ENCODE data around the gene IL24.

IL24 gene

DNA sequence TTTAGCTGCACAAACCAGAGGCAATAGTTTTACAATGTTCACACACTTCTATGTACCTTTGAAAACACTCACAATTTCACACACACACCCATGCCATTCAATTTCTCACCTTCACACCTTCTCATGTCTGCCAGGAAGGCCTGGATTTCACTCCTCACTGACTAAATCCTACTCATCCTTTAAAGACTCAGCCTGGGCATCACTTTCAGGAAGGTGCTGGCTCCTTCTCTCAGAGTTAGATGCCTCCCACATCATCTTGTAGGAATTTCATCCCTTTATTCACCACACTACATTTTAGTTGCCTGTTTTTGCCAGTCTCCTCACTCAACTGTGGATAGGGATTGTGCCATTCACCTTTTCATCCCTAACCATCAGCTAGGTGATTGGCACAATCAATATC lies 29.5 kb upstream of the IL24 start:
- H3K36me3 ChIP-seq (ENCODE audit: low read depth), result no peaks in the 10 kb centered on the region
- TF ChIP-seq, protein P1, sequence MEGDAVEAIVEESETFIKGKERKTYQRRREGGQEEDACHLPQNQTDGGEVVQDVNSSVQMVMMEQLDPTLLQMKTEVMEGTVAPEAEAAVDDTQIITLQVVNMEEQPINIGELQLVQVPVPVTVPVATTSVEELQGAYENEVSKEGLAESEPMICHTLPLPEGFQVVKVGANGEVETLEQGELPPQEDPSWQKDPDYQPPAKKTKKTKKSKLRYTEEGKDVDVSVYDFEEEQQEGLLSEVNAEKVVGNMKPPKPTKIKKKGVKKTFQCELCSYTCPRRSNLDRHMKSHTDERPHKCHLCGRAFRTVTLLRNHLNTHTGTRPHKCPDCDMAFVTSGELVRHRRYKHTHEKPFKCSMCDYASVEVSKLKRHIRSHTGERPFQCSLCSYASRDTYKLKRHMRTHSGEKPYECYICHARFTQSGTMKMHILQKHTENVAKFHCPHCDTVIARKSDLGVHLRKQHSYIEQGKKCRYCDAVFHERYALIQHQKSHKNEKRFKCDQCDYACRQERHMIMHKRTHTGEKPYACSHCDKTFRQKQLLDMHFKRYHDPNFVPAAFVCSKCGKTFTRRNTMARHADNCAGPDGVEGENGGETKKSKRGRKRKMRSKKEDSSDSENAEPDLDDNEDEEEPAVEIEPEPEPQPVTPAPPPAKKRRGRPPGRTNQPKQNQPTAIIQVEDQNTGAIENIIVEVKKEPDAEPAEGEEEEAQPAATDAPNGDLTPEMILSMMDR (IDR thresholded peaks at IDR 0.05; ENCODE audit: poor library complexity, severe bottlenecking), result no peak

DNA sequence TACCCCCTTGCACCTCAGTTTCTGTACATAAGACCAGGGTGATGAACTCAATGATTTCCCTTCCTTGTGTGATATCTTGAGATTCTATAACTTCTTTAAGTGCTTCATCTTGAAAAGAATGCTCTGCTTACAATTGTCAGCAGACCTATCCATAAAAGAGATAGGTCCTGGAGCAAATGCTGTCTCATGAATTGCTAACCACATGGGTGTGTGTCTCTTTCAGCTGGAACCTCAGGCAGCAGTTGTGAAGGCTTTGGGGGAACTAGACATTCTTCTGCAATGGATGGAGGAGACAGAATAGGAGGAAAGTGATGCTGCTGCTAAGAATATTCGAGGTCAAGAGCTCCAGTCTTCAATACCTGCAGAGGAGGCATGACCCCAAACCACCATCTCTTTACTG lies 29.0 kb upstream of the IL24 start:
- ATAC-seq (ENCODE audit: low read depth) (no peak), DNase-seq (ENCODE audit: low spot score) (no peak)
- TF ChIP-seq, protein P1 (IDR thresholded peaks at IDR 0.05; ENCODE audit: poor library complexity, severe bottlenecking), result no peak

More for the DNA sequence above, 29.5 kb upstream of the IL24 start:
- Histone ChIP-seq H3K27ac (ENCODE audit: poor library complexity, severe bottlenecking) (no peak overlapping the region), H3K4me1 (ENCODE audit: insufficient read depth, poor library complexity, severe bottlenecking) (no peaks in the 10 kb centered on the region), H3K4me3 (ENCODE audit: severe bottlenecking) (no peak overlapping the region), H3K27me3 (ENCODE audit: insufficient read depth, poor library complexity, severe bottlenecking) (no peaks in the 10 kb centered on the region), H3K9me3 (ENCODE audit: severe bottlenecking) (no peaks in the 10 kb centered on the region)
- DNase-seq (ENCODE audit: low spot score) (no peak), ATAC-seq (ENCODE audit: low read depth) (peak; percentile 23; the same call in 1 of the 3 replicates)

DNA sequence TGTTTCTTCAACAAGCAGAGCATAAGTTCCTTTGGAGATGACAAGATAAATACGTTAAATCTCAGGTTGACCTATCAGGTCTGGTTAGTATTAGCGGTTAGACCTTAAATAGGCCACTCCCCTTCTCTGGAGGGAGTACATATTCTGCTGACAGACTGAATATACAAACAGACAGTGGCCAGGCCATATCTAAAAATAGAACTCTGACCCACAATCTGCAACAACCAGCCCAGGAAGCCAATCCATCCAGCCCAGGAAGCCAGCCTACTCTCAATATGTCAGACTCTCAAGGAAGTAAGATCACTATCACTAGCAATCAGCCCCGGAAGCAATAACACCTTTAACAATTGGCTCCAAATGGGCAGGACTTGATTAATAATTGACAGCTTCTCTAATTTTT lies 25.1 kb upstream of the IL24 start:
- Histone ChIP-seq H3K4me3 (ENCODE audit: severe bottlenecking) (no peak overlapping the region), H3K36me3 (ENCODE audit: low read depth) (no peaks in the 10 kb centered on the region), H3K9me3 (ENCODE audit: severe bottlenecking) (no peaks in the 10 kb centered on the region), H3K27me3 (ENCODE audit: insufficient read depth, poor library complexity, severe bottlenecking) (no peaks in the 10 kb centered on the region), H3K4me1 (ENCODE audit: insufficient read depth, poor library complexity, severe bottlenecking) (peaks cover 10% of the 10 kb centered on the region), H3K27ac (ENCODE audit: poor library complexity, severe bottlenecking) (no peak overlapping the region)
- ATAC-seq (ENCODE audit: low read depth) (no peak), DNase-seq (ENCODE audit: low spot score) (no peak)
- TF ChIP-seq, protein P1 (IDR thresholded peaks at IDR 0.05; ENCODE audit: poor library complexity, severe bottlenecking), result no peak

More for the DNA sequence above, 29.0 kb upstream of the IL24 start:
- Histone ChIP-seq H3K4me1 (ENCODE audit: insufficient read depth, poor library complexity, severe bottlenecking) (no peaks in the 10 kb centered on the region), H3K9me3 (ENCODE audit: severe bottlenecking) (no peaks in the 10 kb centered on the region), H3K4me3 (ENCODE audit: severe bottlenecking) (no peak overlapping the region), H3K27me3 (ENCODE audit: insufficient read depth, poor library complexity, severe bottlenecking) (no peaks in the 10 kb centered on the region), H3K27ac (ENCODE audit: poor library complexity, severe bottlenecking) (no peak overlapping the region), H3K36me3 (ENCODE audit: low read depth) (no peaks in the 10 kb centered on the region)

DNA sequence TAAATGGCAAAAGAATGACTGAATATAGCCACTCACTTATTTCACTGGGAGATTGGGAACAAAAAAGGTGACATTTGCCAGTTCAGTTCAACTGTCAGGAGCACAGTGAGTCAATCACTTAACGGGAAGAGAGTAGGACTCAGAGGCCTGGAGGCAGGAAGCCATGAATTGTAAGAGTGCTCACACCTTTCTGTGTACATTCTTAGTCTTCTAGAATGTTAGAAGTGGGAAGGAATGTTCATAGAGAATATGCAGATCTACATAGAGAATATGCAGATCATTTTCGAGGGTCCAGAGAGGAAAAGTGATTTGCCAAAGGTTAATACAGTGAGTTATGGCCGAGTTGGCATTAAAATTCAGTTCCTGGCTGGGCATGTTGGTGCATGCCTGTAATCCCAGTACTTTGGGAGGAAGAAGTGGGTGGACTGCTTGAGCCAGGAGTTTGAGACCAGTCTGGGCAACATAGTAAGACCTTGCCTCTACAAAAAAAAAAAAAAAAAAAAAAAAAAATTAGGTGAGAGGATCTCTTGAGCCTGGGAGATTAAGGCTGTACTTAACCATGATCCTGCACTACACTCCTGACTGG lies 23.5 kb upstream of the IL24 start:
- Histone ChIP-seq H3K27me3 (ENCODE audit: insufficient read depth, poor library complexity, severe bottlenecking) (no peaks in the 10 kb centered on the region), H3K36me3 (ENCODE audit: low read depth) (no peaks in the 10 kb centered on the region), H3K27ac (ENCODE audit: poor library complexity, severe bottlenecking) (peak overlapping the region; percentile 53), H3K4me1 (ENCODE audit: insufficient read depth, poor library complexity, severe bottlenecking) (peaks cover 10% of the 10 kb centered on the region), H3K9me3 (ENCODE audit: severe bottlenecking) (peaks cover 9% of the 10 kb centered on the region), H3K4me3 (ENCODE audit: severe bottlenecking) (no peak overlapping the region)
- DNase-seq (ENCODE audit: low spot score) (no peak), ATAC-seq (ENCODE audit: low read depth) (peak; percentile 80)
- TF ChIP-seq, protein P1 (IDR thresholded peaks at IDR 0.05; ENCODE audit: poor library complexity, severe bottlenecking), result no peak

DNA sequence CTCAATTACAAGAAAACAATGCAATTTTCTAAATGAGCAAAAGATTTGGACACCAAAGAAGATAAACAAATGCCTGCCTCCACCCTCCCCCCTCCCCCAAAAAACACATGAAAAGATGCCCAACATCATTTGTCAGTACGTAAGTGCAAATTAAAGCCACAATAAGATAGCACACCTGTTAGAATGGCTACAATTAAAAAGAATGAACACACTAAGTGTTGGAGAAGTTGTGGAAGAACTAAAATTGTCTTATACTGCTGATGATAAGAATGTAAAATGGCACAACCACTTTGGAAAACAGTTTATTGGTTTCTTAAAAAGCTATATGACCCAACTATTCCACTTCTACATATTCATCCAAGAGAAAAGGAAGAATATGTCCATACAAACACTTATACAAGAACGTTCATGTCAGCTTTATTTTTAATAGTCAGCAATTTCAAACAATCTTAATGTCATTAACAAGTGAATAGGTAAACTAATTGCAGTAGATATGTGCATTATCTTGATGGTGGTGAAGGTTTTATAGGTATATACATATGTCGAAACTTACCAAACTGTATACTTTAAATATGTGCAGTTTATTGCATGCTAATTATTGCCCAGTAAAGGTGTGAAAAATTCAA lies 21.4 kb upstream of the IL24 start:
- DNase-seq (ENCODE audit: low spot score) (no peak), ATAC-seq (ENCODE audit: low read depth) (no peak)
- Histone ChIP-seq H3K4me3 (ENCODE audit: severe bottlenecking) (no peak overlapping the region), H3K4me1 (ENCODE audit: insufficient read depth, poor library complexity, severe bottlenecking) (peaks cover 10% of the 10 kb centered on the region), H3K36me3 (ENCODE audit: low read depth) (no peaks in the 10 kb centered on the region), H3K27me3 (ENCODE audit: insufficient read depth, poor library complexity, severe bottlenecking) (no peaks in the 10 kb centered on the region), H3K27ac (ENCODE audit: poor library complexity, severe bottlenecking) (no peak overlapping the region), H3K9me3 (ENCODE audit: severe bottlenecking) (peaks cover 20% of the 10 kb centered on the region)
- TF ChIP-seq, protein P1 (IDR thresholded peaks at IDR 0.05; ENCODE audit: poor library complexity, severe bottlenecking), result no peak
